ENCODE data around the gene AGXT. TPM values are rescaled to one million over a fixed set of nuclear protein-coding genes. Genes with fewer than 3 reads are reported as not detected.

Gene AGXT
- total RNA-seq, 1 donor from 2014 or later = not detected

GRCh38 chr2:240872317-240873097 lies 3.9 kb downstream of the AGXT start:
- Histone ChIP-seq H3K27me3 (no peaks in the 10 kb centered on the region), H3K9me3 (no peaks in the 10 kb centered on the region), H3K4me1 (no peaks in the 10 kb centered on the region), H3K27ac (no peak overlapping the region), H3K36me3 (no peaks in the 10 kb centered on the region), H3K4me3 (no peak overlapping the region)
- intact Hi-C loops (cut with DNase I) = no loop called here
- DNase-seq (ENCODE audit: low spot score in 2 of 2) = no peak
- TF ChIP-seq CTCF (IDR thresholded peaks at IDR 0.05) = no peak

GRCh38 chr2:240873098-240873788 lies 4.6 kb downstream of the AGXT start:
- Histone ChIP-seq H3K27ac (no peak overlapping the region), H3K9me3 (no peaks in the 10 kb centered on the region), H3K4me3 (no peak overlapping the region), H3K36me3 (no peaks in the 10 kb centered on the region), H3K4me1 (no peaks in the 10 kb centered on the region), H3K27me3 (no peaks in the 10 kb centered on the region)
- intact Hi-C loops (cut with DNase I) = no loop called here
- TF ChIP-seq CTCF (IDR thresholded peaks at IDR 0.05) = no peak
- DNase-seq (ENCODE audit: low spot score in 2 of 2) = no peak

GRCh38 chr2:240873805-240874714 lies 5.4 kb downstream of the AGXT start:
- H3K27ac ChIP-seq = no peak overlapping the region
- no peaks in the 10 kb centered on the region for H3K27me3 ChIP-seq
- H3K4me3 ChIP-seq = no peak overlapping the region
- no peak for TF ChIP-seq CTCF (IDR thresholded peaks at IDR 0.05)
- intact Hi-C loops (cut with DNase I) = no loop called here
- H3K9me3 ChIP-seq = no peaks in the 10 kb centered on the region
- no peaks in the 10 kb centered on the region for H3K4me1 ChIP-seq
- no peaks in the 10 kb centered on the region for H3K36me3 ChIP-seq
- no peak for DNase-seq (ENCODE audit: low spot score in 2 of 2)

DNA sequence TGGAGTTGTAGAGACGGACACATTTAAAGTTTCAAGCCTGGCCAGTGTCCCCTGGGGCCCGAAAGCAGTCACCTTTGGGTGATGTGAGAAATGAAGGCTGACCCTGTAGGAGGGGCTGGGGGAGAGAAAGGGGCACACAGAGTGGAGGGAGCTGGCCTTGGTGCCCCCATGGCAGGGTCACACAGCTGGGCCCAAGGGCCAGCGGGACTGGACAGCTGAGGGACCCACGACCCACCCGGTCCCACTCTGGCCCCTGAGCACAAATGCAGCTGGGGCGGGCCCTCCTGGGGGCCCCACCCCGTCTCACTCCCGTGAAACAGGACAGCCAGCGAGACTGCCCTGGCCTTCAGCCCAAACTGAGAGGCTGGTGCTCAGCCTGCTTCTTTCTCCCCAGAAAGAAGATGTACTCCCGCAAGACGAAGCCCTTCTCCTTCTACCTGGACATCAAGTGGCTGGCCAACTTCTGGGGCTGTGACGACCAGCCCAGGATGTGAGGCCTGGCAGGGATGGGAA lies 6.1 kb downstream of the AGXT start:
- Histone ChIP-seq H3K27me3 (no peaks in the 10 kb centered on the region), H3K27ac (no peak overlapping the region), H3K4me1 (no peaks in the 10 kb centered on the region), H3K4me3 (no peak overlapping the region), H3K9me3 (no peaks in the 10 kb centered on the region), H3K36me3 (no peaks in the 10 kb centered on the region)
- no peak for TF ChIP-seq CTCF (IDR thresholded peaks at IDR 0.05)
- no peak for DNase-seq (ENCODE audit: low spot score in 2 of 2)
- intact Hi-C loops (cut with DNase I) = no loop called here

DNA sequence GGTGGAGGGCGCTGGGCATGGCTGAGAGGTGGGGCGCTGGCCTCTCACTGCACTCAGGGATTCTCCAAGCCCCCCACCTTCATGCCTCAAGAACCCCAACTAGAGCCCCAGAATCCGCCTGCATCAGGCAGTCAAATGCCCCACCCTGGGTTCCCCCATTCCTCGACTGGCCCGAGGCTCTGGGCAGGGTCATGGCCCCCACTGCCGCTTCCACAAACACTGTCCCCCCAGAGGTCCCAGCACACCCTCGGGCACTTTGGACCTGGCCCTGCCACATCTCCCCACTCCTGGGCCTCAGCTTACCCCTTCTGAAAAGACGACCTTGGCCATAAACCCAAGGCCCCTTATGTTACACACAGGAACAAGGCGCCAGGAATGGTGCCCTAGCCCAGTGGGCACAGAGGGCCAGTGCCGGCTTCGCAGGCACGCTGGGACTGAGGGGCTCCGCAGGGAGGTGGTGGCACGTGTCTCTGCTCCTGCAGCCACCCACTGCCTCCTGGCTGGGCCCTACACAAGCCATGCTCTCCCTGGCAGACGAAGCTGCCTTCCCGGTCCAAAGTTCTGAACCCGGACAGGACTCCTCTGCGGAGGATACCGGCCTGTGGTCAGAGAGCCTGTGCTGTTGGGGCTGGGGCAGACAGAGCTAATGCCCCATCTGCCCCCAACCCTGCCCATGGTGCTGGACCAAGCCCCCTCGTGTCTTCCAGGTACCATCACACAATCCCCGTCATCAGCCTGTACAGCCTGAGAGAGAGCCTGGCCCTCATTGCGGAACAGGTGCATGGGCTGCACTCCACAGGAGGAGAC lies 6.8 kb downstream of the AGXT start:
- Histone ChIP-seq H3K27ac (no peak overlapping the region), H3K4me1 (no peaks in the 10 kb centered on the region), H3K4me3 (no peak overlapping the region), H3K36me3 (no peaks in the 10 kb centered on the region), H3K9me3 (no peaks in the 10 kb centered on the region), H3K27me3 (no peaks in the 10 kb centered on the region)
- no peak for TF ChIP-seq CTCF (IDR thresholded peaks at IDR 0.05)
- intact Hi-C loops (cut with DNase I) = no loop called here
- no peak for DNase-seq (ENCODE audit: low spot score in 2 of 2)

Data from ascending aorta (tissue), 2 donors.